Astrocyte (in vitro differentiated cells and primary cell): Measurements from ENCODE around the gene LGR4. TPM values are rescaled to one million over a fixed set of nuclear protein-coding genes. Genes with fewer than 3 reads are reported as not detected.

Experiments
- DNase-seq: peaks from one replicate; pipeline ENCODE4 v3.0.0-alpha.2; 2010; ENCODE audit warnings: low read depth
- FAIRE-seq: peaks from 2 replicates; lab custom pipeline; 2011; peaks lifted over from hg19 to GRCh38; lab: Jason Lieb, UNC
- H2AFZ ChIP-seq: 2 replicates; pipeline ENCODE4 v1.6.0; 2012; ENCODE audit warnings: low read depth, low read length, inconsistent platforms
- H3K27ac ChIP-seq: 2 replicates; pipeline ENCODE4 v1.5.1; 2011; ENCODE audit warnings: low read depth, low read length, inconsistent platforms
- H3K27me3 ChIP-seq: 2 replicates; pipeline ENCODE4 v1.6.0; 2011; ENCODE audit warnings: low read length, inconsistent platforms; ENCODE audit not compliant: insufficient read depth
- H3K36me3 ChIP-seq: 2 replicates; pipeline ENCODE4 v1.5.1; 2011; ENCODE audit warnings: low read length, inconsistent platforms; ENCODE audit not compliant: insufficient read depth
- H3K4me1 ChIP-seq: 2 replicates; pipeline ENCODE4 v1.5.1; 2011; ENCODE audit warnings: low read length, inconsistent platforms; ENCODE audit not compliant: insufficient read depth
- H3K4me2 ChIP-seq: 2 replicates; pipeline ENCODE4 v1.6.0; 2012; ENCODE audit warnings: low read length, inconsistent platforms
- H3K4me3 ChIP-seq: 2 replicates; pipeline ENCODE4 v1.5.1; 2011; ENCODE audit warnings: low read depth, mild to moderate bottlenecking, low read length, inconsistent platforms; ENCODE audit not compliant: insufficient read depth
- H3K79me2 ChIP-seq: 2 replicates; pipeline ENCODE4 v1.6.0; 2012; ENCODE audit warnings: mild to moderate bottlenecking, low read length, inconsistent platforms; ENCODE audit not compliant: insufficient read depth
- H3K9ac ChIP-seq: 2 replicates; pipeline ENCODE4 v1.6.0; 2012; ENCODE audit warnings: mild to moderate bottlenecking, low read length, inconsistent platforms
- H3K9me3 ChIP-seq: 2 replicates; pipeline ENCODE4 v1.5.1; 2012; ENCODE audit warnings: low read depth, mild to moderate bottlenecking, low read length, inconsistent platforms; ENCODE audit not compliant: insufficient read depth
- H4K20me1 ChIP-seq: 2 replicates; pipeline ENCODE4 v1.6.0; 2012; ENCODE audit warnings: low read length, inconsistent platforms; ENCODE audit not compliant: insufficient read depth
- H3K27ac Mint-ChIP-seq: one replicate; pipeline ENCODE4 v1.8.0; 2021; ENCODE audit warnings: mild to moderate bottlenecking, mixed read lengths; ENCODE audit not compliant: unreplicated experiment
- H3K27me3 Mint-ChIP-seq: one replicate; pipeline ENCODE4 v1.8.0; 2021; ENCODE audit warnings: low read depth, mixed read lengths; ENCODE audit not compliant: unreplicated experiment
- H3K36me3 Mint-ChIP-seq: one replicate; pipeline ENCODE4 v1.8.0; 2021; ENCODE audit warnings: low read depth, mixed read lengths; ENCODE audit not compliant: unreplicated experiment
- H3K4me1 Mint-ChIP-seq: one replicate; pipeline ENCODE4 v1.8.0; 2021; ENCODE audit warnings: low read depth, mixed read lengths; ENCODE audit not compliant: unreplicated experiment
- H3K4me3 Mint-ChIP-seq: one replicate; pipeline ENCODE4 v1.8.0; 2021; ENCODE audit warnings: mild to moderate bottlenecking, moderate library complexity, mixed read lengths; ENCODE audit not compliant: unreplicated experiment
- H3K9me3 Mint-ChIP-seq: one replicate; pipeline ENCODE4 v1.8.0; 2021; ENCODE audit warnings: mild to moderate bottlenecking, mixed read lengths; ENCODE audit not compliant: unreplicated experiment
- EZH2 ChIP-seq: IDR thresholded peaks from 2 replicates; pipeline ENCODE4 v1.6.1; 2012; ENCODE audit warnings: mild to moderate bottlenecking, low read length, inconsistent platforms; ENCODE audit not compliant: insufficient read depth
- total RNA-seq: library from RNA; stranded (reverse); gene quantifications from 2 replicates; pipeline ENCODE4 v1.2.1, GENCODE V29; 2021
- TF ChIP-seq, protein P1 (sequence below): IDR thresholded peaks from 2 replicates; pipeline ENCODE4 v1.5.1; 2011; ENCODE audit warnings: low read depth, mild to moderate bottlenecking, inconsistent platforms, low read length, moderate library complexity; ENCODE audit not compliant: insufficient read depth

The LGR4 gene
- total RNA-seq, 1 donor from 2014 or later, result 50.0 TPM

DNA sequence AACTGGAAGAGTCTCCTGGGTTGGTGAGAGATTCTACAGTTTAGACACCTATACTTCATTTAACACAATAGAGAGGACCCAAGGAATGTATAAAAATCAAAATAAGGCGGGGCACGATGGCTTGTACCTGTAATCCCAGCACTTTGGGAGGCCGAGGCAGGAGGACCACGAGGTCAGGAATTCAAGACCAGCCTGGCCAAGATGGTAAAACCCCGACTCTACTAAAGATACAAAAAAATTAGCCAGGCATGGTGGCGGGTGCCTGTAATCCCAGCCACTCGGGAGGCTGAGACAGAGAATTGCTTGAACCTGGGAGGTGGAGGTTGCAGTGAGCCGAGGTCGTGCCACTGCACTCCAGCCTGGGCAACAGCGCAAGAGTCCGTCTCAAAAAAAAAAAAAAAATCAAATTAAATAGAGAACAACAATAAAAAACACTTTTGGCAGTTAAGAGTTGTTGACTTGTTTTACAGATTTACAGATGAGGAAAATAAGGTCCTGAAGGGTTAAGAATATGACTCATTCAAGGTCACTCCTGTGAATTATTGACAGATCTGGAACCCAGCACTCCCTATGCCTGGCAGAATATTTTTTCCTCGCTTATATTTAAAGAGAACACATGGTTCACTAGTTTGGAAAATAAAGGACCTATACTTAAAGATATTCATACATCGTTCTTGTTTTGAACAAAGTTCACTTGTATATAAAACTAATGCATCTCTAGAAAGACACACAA, 5.2 kb downstream of the LGR4 start:
- no peaks in the 10 kb centered on the region for H3K9me3 Mint-ChIP-seq
- no peak overlapping the region for H3K4me3 ChIP-seq
- H3K79me2 ChIP-seq, result peaks cover 90% of the 10 kb centered on the region
- no peak overlapping the region for H3K4me3 Mint-ChIP-seq
- FAIRE-seq (no peak), DNase-seq (no peak)
- H3K9ac ChIP-seq, result no peak overlapping the region
- peaks cover 40% of the 10 kb centered on the region for H4K20me1 ChIP-seq
- H3K4me2 ChIP-seq, result peak overlapping the region; percentile 95
- H3K4me1 Mint-ChIP-seq, result peaks cover 50% of the 10 kb centered on the region
- H3K27me3 Mint-ChIP-seq, result no peaks in the 10 kb centered on the region
- no peak for TF ChIP-seq EZH2
- TF ChIP-seq, protein P1, sequence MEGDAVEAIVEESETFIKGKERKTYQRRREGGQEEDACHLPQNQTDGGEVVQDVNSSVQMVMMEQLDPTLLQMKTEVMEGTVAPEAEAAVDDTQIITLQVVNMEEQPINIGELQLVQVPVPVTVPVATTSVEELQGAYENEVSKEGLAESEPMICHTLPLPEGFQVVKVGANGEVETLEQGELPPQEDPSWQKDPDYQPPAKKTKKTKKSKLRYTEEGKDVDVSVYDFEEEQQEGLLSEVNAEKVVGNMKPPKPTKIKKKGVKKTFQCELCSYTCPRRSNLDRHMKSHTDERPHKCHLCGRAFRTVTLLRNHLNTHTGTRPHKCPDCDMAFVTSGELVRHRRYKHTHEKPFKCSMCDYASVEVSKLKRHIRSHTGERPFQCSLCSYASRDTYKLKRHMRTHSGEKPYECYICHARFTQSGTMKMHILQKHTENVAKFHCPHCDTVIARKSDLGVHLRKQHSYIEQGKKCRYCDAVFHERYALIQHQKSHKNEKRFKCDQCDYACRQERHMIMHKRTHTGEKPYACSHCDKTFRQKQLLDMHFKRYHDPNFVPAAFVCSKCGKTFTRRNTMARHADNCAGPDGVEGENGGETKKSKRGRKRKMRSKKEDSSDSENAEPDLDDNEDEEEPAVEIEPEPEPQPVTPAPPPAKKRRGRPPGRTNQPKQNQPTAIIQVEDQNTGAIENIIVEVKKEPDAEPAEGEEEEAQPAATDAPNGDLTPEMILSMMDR, result no peak
- no peaks in the 10 kb centered on the region for H3K36me3 ChIP-seq
- peak overlapping the region; percentile 83 for H3K27ac Mint-ChIP-seq
- H3K4me1 ChIP-seq, result peaks cover 46% of the 10 kb centered on the region
- peaks cover 2% of the 10 kb centered on the region for H3K36me3 Mint-ChIP-seq
- H3K27me3 ChIP-seq, result no peaks in the 10 kb centered on the region
- peak overlapping the region; percentile 19 for H3K27ac ChIP-seq
- no peak overlapping the region for H2AFZ ChIP-seq
- no peaks in the 10 kb centered on the region for H3K9me3 ChIP-seq

DNA sequence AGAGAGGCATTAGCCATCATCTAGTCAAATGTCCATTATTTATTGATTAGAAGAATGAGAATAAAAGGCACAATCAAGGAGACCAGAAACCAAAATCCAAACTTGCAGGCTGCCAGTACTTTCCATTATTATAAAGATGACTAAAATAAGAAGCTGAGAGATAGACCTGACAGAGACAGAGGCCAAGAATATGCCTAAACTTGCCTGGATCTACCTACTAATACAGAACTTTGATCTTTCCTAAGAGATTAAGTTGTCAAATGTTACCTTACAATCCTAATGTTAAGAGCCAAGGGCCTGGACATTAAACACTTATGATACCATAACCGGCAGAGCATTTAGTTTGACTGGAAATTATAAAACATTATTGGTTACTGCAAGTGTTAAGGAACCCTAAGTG, 6.2 kb downstream of the LGR4 start:
- Histone ChIP-seq H3K9ac (no peak overlapping the region), H2AFZ (no peak overlapping the region), H3K4me3 (no peak overlapping the region), H3K27me3 (no peaks in the 10 kb centered on the region), H3K27ac (no peak overlapping the region), H4K20me1 (peaks cover 36% of the 10 kb centered on the region), H3K36me3 (no peaks in the 10 kb centered on the region), H3K4me2 (no peak overlapping the region), H3K9me3 (no peaks in the 10 kb centered on the region), H3K4me1 (peaks cover 48% of the 10 kb centered on the region), H3K79me2 (peaks cover 96% of the 10 kb centered on the region)
- DNase-seq (no peak), FAIRE-seq (no peak)
- no peaks in the 10 kb centered on the region for H3K9me3 Mint-ChIP-seq
- H3K36me3 Mint-ChIP-seq, result peaks cover 3% of the 10 kb centered on the region
- TF ChIP-seq, protein P1, result no peak
- no peak for TF ChIP-seq EZH2
- no peaks in the 10 kb centered on the region for H3K27me3 Mint-ChIP-seq
- H3K4me1 Mint-ChIP-seq, result peaks cover 54% of the 10 kb centered on the region
- H3K27ac Mint-ChIP-seq, result no peak overlapping the region
- H3K4me3 Mint-ChIP-seq, result no peak overlapping the region

DNA sequence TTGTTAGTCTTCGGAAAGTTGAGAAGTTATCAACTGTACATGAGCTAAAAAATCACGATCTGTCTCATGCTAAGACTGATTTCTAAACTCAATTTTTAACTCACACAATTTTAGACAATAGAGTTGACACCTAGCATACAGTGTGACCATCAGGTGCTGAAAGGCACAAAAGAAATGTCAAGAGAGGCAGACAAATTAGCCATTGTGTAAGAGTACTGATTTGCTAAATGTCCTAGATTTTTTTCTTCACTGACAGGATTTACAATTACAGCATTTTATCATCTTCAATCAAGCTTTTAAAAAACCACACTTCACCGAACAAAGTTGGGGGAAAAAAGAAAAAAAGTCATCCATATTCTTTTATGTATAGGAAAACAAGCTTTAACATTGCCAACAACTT, 7.0 kb downstream of the LGR4 start:
- Histone ChIP-seq H3K4me2 (peak overlapping the region; percentile 43), H3K27ac (no peak overlapping the region), H3K27me3 (no peaks in the 10 kb centered on the region), H3K9me3 (no peaks in the 10 kb centered on the region), H2AFZ (no peak overlapping the region), H4K20me1 (peaks cover 29% of the 10 kb centered on the region), H3K36me3 (no peaks in the 10 kb centered on the region), H3K79me2 (peaks cover 95% of the 10 kb centered on the region), H3K9ac (peak overlapping the region; percentile 24), H3K4me1 (peaks cover 43% of the 10 kb centered on the region), H3K4me3 (no peak overlapping the region)
- no peaks in the 10 kb centered on the region for H3K27me3 Mint-ChIP-seq
- peaks cover 55% of the 10 kb centered on the region for H3K4me1 Mint-ChIP-seq
- FAIRE-seq, result no peak
- H3K27ac Mint-ChIP-seq, result peak overlapping the region; percentile 43
- H3K4me3 Mint-ChIP-seq, result peak overlapping the region; percentile 16
- DNase-seq, result no peak
- H3K9me3 Mint-ChIP-seq, result no peaks in the 10 kb centered on the region
- no peak for TF ChIP-seq EZH2
- TF ChIP-seq, protein P1, result no peak
- peaks cover 3% of the 10 kb centered on the region for H3K36me3 Mint-ChIP-seq
